HUES64 (cell line): ENCODE data around the gene TRAF3.

Experiments used
- H3K27ac ChIP-seq: 2 replicates; pipeline ENCODE4 v1.7.0; 2013; ENCODE audit warnings: low read depth, low read length, inconsistent platforms
- H3K27me3 ChIP-seq: 2 replicates; pipeline ENCODE4 v1.6.1; 2013; ENCODE audit warnings: mild to moderate bottlenecking, low read length; ENCODE audit not compliant: insufficient read depth
- H3K36me3 ChIP-seq: 2 replicates; pipeline ENCODE4 v1.6.1; 2013; ENCODE audit warnings: mild to moderate bottlenecking, low read length; ENCODE audit not compliant: insufficient read depth
- H3K4me1 ChIP-seq: 2 replicates; pipeline ENCODE4 v1.6.1; 2013; ENCODE audit warnings: mild to moderate bottlenecking, low read length, moderate library complexity; ENCODE audit not compliant: insufficient read depth
- H3K4me3 ChIP-seq: 2 replicates; pipeline ENCODE4 v1.5.1; 2013; ENCODE audit warnings: mild to moderate bottlenecking, low read length, moderate library complexity
- H3K9ac ChIP-seq: 2 replicates; pipeline ENCODE4 v1.6.1; 2013; ENCODE audit warnings: mild to moderate bottlenecking, low read depth, low read length
- H3K9me3 ChIP-seq: 2 replicates; pipeline ENCODE4 v1.6.1; 2013; ENCODE audit warnings: low read depth, low read length; ENCODE audit not compliant: insufficient read depth
- WGBS: fragments of 150-250, 120-280 bp; methylation state at CpG from one replicate; pipeline ENCODE4 v1.1.7; 2013; ENCODE audit warnings: missing lambda C conversion rate; 5-methylcytosine and 5-hydroxymethylcytosine counted together

TRAF3 gene

GRCh38 chr14:102781063-102781462 is 3.8 kb downstream of the TRAF3 start:
- H3K9ac ChIP-seq = no peak overlapping the region; the same call in 1 of the 2 replicates
- H3K27ac ChIP-seq = no peak overlapping the region
- H3K27me3 ChIP-seq = peaks cover 17% of the 10 kb centered on the region
- H3K36me3 ChIP-seq = no peaks in the 10 kb centered on the region
- H3K4me3 ChIP-seq = no peak overlapping the region
- 93% methylated on average over 4 of the region's 4 CpGs for WGBS
- H3K4me1 ChIP-seq = peaks cover 24% of the 10 kb centered on the region
- H3K9me3 ChIP-seq = no peaks in the 10 kb centered on the region

DNA sequence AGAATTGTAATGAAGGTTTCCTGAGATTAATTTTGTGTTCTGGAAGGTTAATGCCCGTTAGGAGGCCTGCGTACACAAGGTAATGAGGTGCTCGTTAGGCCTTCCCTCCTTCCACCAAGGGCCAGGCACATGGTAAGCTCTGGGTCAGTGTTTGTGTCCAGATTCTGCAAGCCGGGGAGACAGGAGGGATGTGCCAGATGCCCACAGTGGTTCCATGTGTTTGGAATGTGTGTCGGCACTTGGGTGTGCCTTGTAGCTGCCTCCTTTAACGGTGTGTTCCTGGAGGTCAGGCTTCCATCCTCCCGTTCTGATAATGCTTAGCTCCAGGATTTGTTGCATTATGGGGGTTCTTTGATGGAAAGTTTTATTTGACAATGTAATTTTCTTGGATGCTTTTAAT is 5.7 kb downstream of the TRAF3 start:
- H3K4me1 ChIP-seq = peaks cover 24% of the 10 kb centered on the region
- H3K4me3 ChIP-seq = no peak overlapping the region
- H3K36me3 ChIP-seq = no peaks in the 10 kb centered on the region

GRCh38 chr14:102784892-102785594 is 7.8 kb downstream of the TRAF3 start:
- no peak overlapping the region for H3K4me3 ChIP-seq
- H3K4me1 ChIP-seq = peaks cover 6% of the 10 kb centered on the region
- no peaks in the 10 kb centered on the region; the same call in 1 of the 2 replicates for H3K27me3 ChIP-seq
- WGBS = 84% methylated on average over 7 of the region's 7 CpGs
- no peak overlapping the region for H3K27ac ChIP-seq
- no peak overlapping the region for H3K9ac ChIP-seq
- H3K36me3 ChIP-seq = no peaks in the 10 kb centered on the region
- no peaks in the 10 kb centered on the region for H3K9me3 ChIP-seq

More for the DNA sequence above, 5.7 kb downstream of the TRAF3 start:
- no peak overlapping the region for H3K9ac ChIP-seq
- no peaks in the 10 kb centered on the region for H3K9me3 ChIP-seq
- 95% methylated on average over 7 of the region's 7 CpGs for WGBS
- H3K27me3 ChIP-seq = peaks cover 17% of the 10 kb centered on the region
- no peak overlapping the region for H3K27ac ChIP-seq

DNA sequence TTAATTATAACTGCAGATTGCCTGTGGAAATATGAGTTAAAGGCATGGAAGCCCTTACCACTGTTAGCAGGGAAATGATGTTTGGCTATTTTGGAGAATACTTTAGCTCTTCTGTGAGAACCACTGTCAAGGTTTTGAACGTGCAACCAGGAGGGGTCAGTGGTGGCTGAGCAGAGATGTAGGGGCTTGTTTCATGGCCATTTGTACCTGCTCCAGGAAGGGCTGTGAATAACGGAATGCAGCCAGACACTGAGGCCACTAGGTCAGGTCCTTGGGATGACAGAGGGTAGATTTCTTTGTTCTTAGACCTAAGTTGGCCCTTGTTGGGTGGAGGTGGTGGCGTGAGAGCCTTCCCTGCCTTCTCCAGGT is 8.3 kb downstream of the TRAF3 start:
- Histone ChIP-seq H3K9me3 (no peaks in the 10 kb centered on the region), H3K27me3 (no peaks in the 10 kb centered on the region), H3K4me3 (no peak overlapping the region), H3K9ac (no peak overlapping the region), H3K4me1 (peaks cover 2% of the 10 kb centered on the region), H3K27ac (no peak overlapping the region), H3K36me3 (no peaks in the 10 kb centered on the region)
- WGBS = 71% methylated on average over 3 of the region's 3 CpGs

GRCh38 chr14:102786768-102787167 is 9.5 kb downstream of the TRAF3 start:
- WGBS = 95% methylated on average over 4 of the region's 4 CpGs
- Histone ChIP-seq H3K36me3 (no peaks in the 10 kb centered on the region), H3K27ac (no peak overlapping the region), H3K4me1 (no peaks in the 10 kb centered on the region), H3K9ac (no peak overlapping the region), H3K27me3 (no peaks in the 10 kb centered on the region), H3K9me3 (no peaks in the 10 kb centered on the region), H3K4me3 (no peak overlapping the region)

DNA sequence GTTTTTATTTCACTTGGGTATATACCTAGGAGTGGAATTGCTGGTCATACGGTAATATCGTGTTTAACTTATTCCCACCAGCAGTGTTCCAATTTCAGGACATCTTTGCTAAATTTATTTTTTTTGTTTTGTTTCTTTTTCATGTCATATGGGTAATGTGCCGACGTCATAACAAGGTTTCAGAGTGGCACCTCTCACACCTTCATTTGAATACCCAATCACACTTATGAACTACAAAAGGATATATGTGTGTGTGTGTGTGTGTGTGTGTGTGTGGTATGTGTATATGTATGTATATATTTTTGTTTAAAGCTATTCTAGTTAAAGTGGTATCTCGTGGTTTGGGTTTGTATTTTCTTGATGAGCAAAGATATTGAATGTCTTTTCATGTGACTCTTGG is 12.1 kb downstream of the TRAF3 start:
- 97% methylated on average over 3 of the region's 5 CpGs for WGBS
- no peaks in the 10 kb centered on the region for H3K4me1 ChIP-seq
- no peak overlapping the region for H3K4me3 ChIP-seq
- no peaks in the 10 kb centered on the region for H3K9me3 ChIP-seq
- no peak overlapping the region for H3K9ac ChIP-seq
- H3K27me3 ChIP-seq = no peaks in the 10 kb centered on the region
- no peaks in the 10 kb centered on the region for H3K36me3 ChIP-seq
- H3K27ac ChIP-seq = no peak overlapping the region

- H3K27ac ChIP-seq = no peak overlapping the region
- H3K9ac ChIP-seq = no peak overlapping the region
- over 99% methylated on average over 3 of the region's 3 CpGs for WGBS
- no peaks in the 10 kb centered on the region for H3K27me3 ChIP-seq
- no peaks in the 10 kb centered on the region for H3K36me3 ChIP-seq
- H3K9me3 ChIP-seq = no peaks in the 10 kb centered on the region
- no peak overlapping the region for H3K4me3 ChIP-seq
- H3K4me1 ChIP-seq = peaks cover 6% of the 10 kb centered on the region; the same call in 1 of the 2 replicates
These were observed 16.5 kb downstream of the TRAF3 start for GRCh38 chr14:102793531-102794328.

- 83% methylated on average over 2 of the region's 2 CpGs for WGBS
- Histone ChIP-seq H3K4me1 (peaks cover 6% of the 10 kb centered on the region; the same call in 1 of the 2 replicates), H3K27ac (no peak overlapping the region), H3K9ac (no peak overlapping the region), H3K27me3 (no peaks in the 10 kb centered on the region), H3K9me3 (no peaks in the 10 kb centered on the region), H3K36me3 (no peaks in the 10 kb centered on the region), H3K4me3 (no peak overlapping the region)
These were observed 18.0 kb downstream of the TRAF3 start for GRCh38 chr14:102795060-102795925.

DNA sequence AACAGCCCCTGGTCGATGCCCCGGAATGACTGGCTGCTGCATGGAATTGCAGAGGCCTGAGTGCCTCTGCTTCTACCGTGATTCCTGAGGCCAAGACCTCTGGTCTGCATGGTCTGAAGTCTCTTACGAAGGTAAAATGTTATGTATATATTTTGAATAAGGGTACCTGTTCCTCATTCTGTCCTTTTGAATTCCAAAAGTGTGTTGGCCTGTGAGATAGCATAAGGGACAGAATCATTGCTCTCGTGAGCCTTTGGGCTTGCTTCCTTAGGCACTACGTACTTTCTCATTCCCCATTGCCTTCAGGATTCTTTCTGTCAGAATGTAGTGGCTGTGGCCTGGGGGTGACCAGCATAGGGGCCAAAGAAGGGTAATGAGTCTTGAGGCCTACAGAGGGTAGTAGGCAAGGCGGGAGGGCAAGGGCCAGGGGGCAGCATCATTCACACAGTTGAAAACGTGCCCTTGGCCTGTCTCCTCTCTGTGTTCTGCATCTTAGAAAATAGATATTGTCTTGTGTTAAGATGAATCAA is 19.5 kb downstream of the TRAF3 start:
- Histone ChIP-seq H3K27ac (no peak overlapping the region), H3K27me3 (no peaks in the 10 kb centered on the region), H3K9ac (no peak overlapping the region), H3K36me3 (no peaks in the 10 kb centered on the region), H3K9me3 (no peaks in the 10 kb centered on the region), H3K4me1 (peaks cover 6% of the 10 kb centered on the region; the same call in 1 of the 2 replicates), H3K4me3 (no peak overlapping the region)
- WGBS = 80% methylated on average over 8 of the region's 8 CpGs

DNA sequence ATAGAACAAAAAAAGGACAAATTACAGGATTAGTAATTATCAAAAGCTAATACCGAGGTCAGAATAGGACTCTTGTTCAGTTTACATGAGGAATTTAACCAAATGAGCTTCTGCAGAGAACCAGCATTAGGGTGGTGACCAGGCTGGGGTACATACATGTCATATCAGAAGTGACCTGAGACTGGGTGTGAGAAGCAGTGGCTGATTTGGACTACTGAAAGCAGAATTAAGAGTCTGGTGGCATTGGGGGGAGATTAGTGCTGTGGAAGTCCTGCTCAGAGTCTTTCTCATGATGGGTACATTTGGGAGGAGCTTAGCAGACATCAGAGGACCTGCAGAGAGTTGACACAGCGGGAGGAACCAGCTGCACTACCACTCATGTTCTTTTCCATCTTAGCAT is 21.7 kb downstream of the TRAF3 start:
- H3K9ac ChIP-seq = no peak overlapping the region
- no peaks in the 10 kb centered on the region for H3K36me3 ChIP-seq
- WGBS = 92% methylated on average over 2 of the region's 2 CpGs
- no peak overlapping the region for H3K4me3 ChIP-seq
- no peaks in the 10 kb centered on the region for H3K9me3 ChIP-seq
- H3K4me1 ChIP-seq = peaks cover 6% of the 10 kb centered on the region; the same call in 1 of the 2 replicates
- H3K27ac ChIP-seq = no peak overlapping the region
- H3K27me3 ChIP-seq = no peaks in the 10 kb centered on the region
